ENCODE results near the gene MAGI2.

MAGI2 gene

GRCh38 chr7:78489476-78490240 is 963.8 kb downstream of the MAGI2 start:
- no peak overlapping the region for H3K4me3 ChIP-seq (ENCODE audit: low read depth, low read length)
- no peak for DNase-seq (ENCODE audit: low read depth)
- TF ChIP-seq, protein P1, sequence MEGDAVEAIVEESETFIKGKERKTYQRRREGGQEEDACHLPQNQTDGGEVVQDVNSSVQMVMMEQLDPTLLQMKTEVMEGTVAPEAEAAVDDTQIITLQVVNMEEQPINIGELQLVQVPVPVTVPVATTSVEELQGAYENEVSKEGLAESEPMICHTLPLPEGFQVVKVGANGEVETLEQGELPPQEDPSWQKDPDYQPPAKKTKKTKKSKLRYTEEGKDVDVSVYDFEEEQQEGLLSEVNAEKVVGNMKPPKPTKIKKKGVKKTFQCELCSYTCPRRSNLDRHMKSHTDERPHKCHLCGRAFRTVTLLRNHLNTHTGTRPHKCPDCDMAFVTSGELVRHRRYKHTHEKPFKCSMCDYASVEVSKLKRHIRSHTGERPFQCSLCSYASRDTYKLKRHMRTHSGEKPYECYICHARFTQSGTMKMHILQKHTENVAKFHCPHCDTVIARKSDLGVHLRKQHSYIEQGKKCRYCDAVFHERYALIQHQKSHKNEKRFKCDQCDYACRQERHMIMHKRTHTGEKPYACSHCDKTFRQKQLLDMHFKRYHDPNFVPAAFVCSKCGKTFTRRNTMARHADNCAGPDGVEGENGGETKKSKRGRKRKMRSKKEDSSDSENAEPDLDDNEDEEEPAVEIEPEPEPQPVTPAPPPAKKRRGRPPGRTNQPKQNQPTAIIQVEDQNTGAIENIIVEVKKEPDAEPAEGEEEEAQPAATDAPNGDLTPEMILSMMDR (conservative IDR thresholded peaks at IDR 0.05; ENCODE audit: low read depth, low read length) = no peak

- no peak for DNase-seq (ENCODE audit: low read depth)
- TF ChIP-seq, protein P1 (conservative IDR thresholded peaks at IDR 0.05; ENCODE audit: low read depth, low read length) = no peak
- no peak overlapping the region for H3K4me3 ChIP-seq (ENCODE audit: low read depth, low read length)
Measured at GRCh38 chr7:78487464-78487863, 966.0 kb downstream of the MAGI2 start.

DNA sequence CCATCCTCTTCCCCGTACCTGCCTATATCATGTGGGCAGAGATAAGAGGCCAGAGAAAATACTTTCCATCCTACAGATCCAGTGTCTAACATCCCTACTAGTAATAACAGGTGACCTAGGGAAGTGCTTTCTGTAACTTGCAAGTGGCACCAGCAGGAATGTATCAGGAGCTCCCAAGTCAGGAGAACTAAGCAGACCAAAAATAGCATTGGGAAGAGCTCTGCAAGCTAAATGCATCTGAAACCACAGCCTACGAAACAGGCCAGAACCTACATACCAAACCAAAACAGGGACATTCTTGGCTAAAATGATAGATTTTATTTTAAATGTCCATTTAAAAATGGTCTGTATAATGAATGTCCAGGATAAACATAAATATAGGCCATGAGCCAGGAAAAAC is 974.1 kb downstream of the MAGI2 start:
- peak; percentile 13 for DNase-seq (ENCODE audit: low read depth)
- TF ChIP-seq, protein P1 (conservative IDR thresholded peaks at IDR 0.05; ENCODE audit: low read depth, low read length) = no peak
- no peak overlapping the region for H3K4me3 ChIP-seq (ENCODE audit: low read depth, low read length)

DNA sequence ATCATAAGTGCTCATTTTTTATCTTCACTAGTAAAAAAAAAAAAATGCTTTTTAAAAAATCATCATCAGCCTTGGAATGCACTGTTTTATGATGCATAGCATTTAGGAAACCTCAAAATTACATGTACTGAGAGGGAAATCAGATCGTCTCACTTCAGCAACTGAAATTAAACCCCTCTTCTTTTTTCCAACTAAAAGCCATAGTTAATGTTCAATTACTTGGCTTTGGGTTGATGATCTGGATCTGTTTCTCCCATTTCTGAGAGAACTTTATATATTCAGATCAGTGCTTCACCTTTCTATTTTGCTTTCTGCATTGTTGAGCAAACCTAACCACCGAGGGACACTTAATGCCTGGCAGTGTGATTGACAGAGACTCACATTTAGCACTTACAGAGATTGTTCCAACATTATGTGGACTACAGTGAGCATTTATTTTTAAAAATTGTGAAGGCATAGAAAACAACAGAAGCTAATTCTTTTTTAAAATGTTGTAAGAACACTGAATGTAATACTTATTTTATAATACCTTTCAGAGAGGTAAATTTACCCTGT is 976.5 kb downstream of the MAGI2 start:
- DNase-seq (ENCODE audit: low read depth) = no peak
- TF ChIP-seq, protein P1 (conservative IDR thresholded peaks at IDR 0.05; ENCODE audit: low read depth, low read length) = no peak
- no peak overlapping the region for H3K4me3 ChIP-seq (ENCODE audit: low read depth, low read length)

- DNase-seq (ENCODE audit: low read depth) = no peak
- TF ChIP-seq, protein P1 (conservative IDR thresholded peaks at IDR 0.05; ENCODE audit: low read depth, low read length) = no peak
- no peak overlapping the region for H3K4me3 ChIP-seq (ENCODE audit: low read depth, low read length)
Measured at GRCh38 chr7:78473571-78474301, 979.7 kb downstream of the MAGI2 start.

- TF ChIP-seq, protein P1 (conservative IDR thresholded peaks at IDR 0.05; ENCODE audit: low read depth, low read length) = no peak
- no peak overlapping the region for H3K4me3 ChIP-seq (ENCODE audit: low read depth, low read length)
- DNase-seq (ENCODE audit: low read depth) = no peak
Measured at GRCh38 chr7:78473021-78473420, 980.4 kb downstream of the MAGI2 start.

All from choroid plexus epithelial cell (primary cell).